ENCODE measurements around the gene AHSG.

Gene AHSG

DNA sequence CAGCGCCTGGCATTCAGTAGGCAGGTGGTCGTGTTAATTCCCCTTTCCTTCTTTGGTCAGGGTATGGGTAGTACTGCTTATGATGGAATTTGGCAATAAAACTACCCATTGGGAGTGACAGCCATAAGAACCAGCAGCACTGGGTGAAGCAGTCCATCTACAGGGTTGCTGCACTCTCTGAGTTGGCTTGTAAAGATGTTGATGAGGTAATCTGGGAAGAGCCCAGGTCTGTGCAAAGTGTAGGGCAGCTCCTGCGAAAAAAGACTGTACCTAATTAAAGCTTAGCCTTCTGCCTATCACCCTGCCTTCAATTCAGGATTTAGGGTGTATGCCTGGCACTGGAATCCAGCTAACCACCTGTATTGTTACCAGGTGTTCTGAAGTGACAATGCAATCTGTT lies 22.7 kb downstream of the AHSG start:
- no peak overlapping the region for H3K18ac ChIP-seq (ENCODE audit: low read length)
- no peaks in the 10 kb centered on the region for H3K36me3 ChIP-seq (ENCODE audit: control insufficient read depth, insufficient read depth, low read length)
- no peak overlapping the region for H3K27ac ChIP-seq (ENCODE audit: low read depth, low read length)
- H3K79me2 ChIP-seq (ENCODE audit: control insufficient read depth, insufficient read depth, low read length), result no peaks in the 10 kb centered on the region
- H3K9ac ChIP-seq (ENCODE audit: low read length), result no peak overlapping the region
- H3K4me2 ChIP-seq (ENCODE audit: low read length), result no peak overlapping the region
- no peak overlapping the region for H2AK5ac ChIP-seq (ENCODE audit: low read length)
- H2BK120ac ChIP-seq (ENCODE audit: low read depth, low read length), result no peak overlapping the region
- WGBS (ENCODE audit: extremely low coverage, insufficient coverage, low lambda C conversion rate), result no CpG with 5 or more reads among the region's 3 CpGs
- H2BK15ac ChIP-seq (replicated peaks; ENCODE audit: low read depth), result no peak overlapping the region
- H3K56ac ChIP-seq (ENCODE audit: low read length), result no peak overlapping the region
- no peak overlapping the region for H3K4me3 ChIP-seq (ENCODE audit: low read length)
- no peak overlapping the region for H3K4ac ChIP-seq (ENCODE audit: low read depth, low read length)
- no peak overlapping the region for H4K8ac ChIP-seq (ENCODE audit: low read depth, low read length)
- H3K79me1 ChIP-seq (ENCODE audit: low read length), result no peaks in the 10 kb centered on the region
- no peak overlapping the region for H2BK5ac ChIP-seq (ENCODE audit: low read length)
- no peak for DNase-seq
- no peaks in the 10 kb centered on the region for H3K4me1 ChIP-seq (ENCODE audit: control insufficient read depth, low read depth, low read length)
- no peaks in the 10 kb centered on the region for H3K27me3 ChIP-seq (ENCODE audit: insufficient read depth, low read length, poor library complexity)
- no peak overlapping the region for H3K23ac ChIP-seq (ENCODE audit: low read length)
- no peak overlapping the region for H4K5ac ChIP-seq (ENCODE audit: low read length)

DNA sequence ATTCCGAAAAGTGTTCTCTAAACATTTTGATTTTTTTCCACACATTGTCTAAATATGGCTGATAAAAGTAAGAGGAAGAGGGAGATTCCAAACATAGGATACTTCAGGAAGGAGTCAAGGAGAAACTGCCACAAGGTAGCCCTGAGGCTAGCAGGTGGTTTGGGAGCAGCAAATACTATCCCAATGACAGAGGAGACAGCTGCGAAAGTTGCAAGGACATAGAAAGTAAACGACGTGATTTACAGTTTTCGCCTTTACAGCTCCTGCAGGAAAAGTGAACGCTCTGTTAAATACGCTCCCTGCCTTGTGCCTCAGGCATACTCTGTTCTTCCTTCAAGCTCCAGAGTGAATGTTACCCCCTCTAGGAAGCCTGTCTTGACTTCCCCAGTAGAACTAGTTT lies 23.7 kb downstream of the AHSG start:
- WGBS (ENCODE audit: extremely low coverage, insufficient coverage, low lambda C conversion rate), result no CpG with 5 or more reads among the region's 7 CpGs
- no peak overlapping the region for H2BK120ac ChIP-seq (ENCODE audit: low read depth, low read length)
- no peak overlapping the region for H3K56ac ChIP-seq (ENCODE audit: low read length)
- H4K8ac ChIP-seq (ENCODE audit: low read depth, low read length), result no peak overlapping the region
- no peaks in the 10 kb centered on the region for H3K4me1 ChIP-seq (ENCODE audit: control insufficient read depth, low read depth, low read length)
- H3K27ac ChIP-seq (ENCODE audit: low read depth, low read length), result no peak overlapping the region
- H3K23ac ChIP-seq (ENCODE audit: low read length), result no peak overlapping the region
- no peaks in the 10 kb centered on the region for H3K27me3 ChIP-seq (ENCODE audit: insufficient read depth, low read length, poor library complexity)
- no peak overlapping the region for H3K4me2 ChIP-seq (ENCODE audit: low read length)
- H3K18ac ChIP-seq (ENCODE audit: low read length), result no peak overlapping the region
- no peak overlapping the region for H3K4ac ChIP-seq (ENCODE audit: low read depth, low read length)
- no peaks in the 10 kb centered on the region for H3K79me1 ChIP-seq (ENCODE audit: low read length)
- H2BK15ac ChIP-seq (replicated peaks; ENCODE audit: low read depth), result no peak overlapping the region
- no peak overlapping the region for H3K4me3 ChIP-seq (ENCODE audit: low read length)
- no peak overlapping the region for H4K5ac ChIP-seq (ENCODE audit: low read length)
- DNase-seq, result no peak
- H2BK5ac ChIP-seq (ENCODE audit: low read length), result no peak overlapping the region
- no peaks in the 10 kb centered on the region for H3K36me3 ChIP-seq (ENCODE audit: control insufficient read depth, insufficient read depth, low read length)
- H2AK5ac ChIP-seq (ENCODE audit: low read length), result no peak overlapping the region
- no peak overlapping the region for H3K9ac ChIP-seq (ENCODE audit: low read length)
- no peaks in the 10 kb centered on the region for H3K79me2 ChIP-seq (ENCODE audit: control insufficient read depth, insufficient read depth, low read length)

DNA sequence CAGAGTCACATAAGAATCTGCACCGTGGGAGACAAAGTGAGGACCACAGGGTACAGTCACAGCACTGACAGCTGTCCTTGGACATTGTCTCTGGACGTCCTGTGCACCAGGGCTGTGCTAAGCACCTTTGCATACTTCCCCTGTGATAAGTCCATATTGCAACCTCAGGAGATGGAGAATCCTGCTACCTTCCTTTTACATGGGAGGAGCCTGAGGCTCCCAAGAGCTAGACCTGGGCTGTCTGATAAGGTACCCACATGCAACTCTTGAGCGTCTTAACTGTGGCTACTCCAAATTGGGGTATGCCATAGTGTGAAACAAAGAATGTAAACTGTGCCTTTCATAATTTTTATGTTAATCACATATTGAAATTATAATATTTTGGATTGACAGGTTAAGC lies 24.8 kb downstream of the AHSG start:
- Histone ChIP-seq H3K4me2 (ENCODE audit: low read length) (no peak overlapping the region), H3K23ac (ENCODE audit: low read length) (no peak overlapping the region), H4K8ac (ENCODE audit: low read depth, low read length) (no peak overlapping the region), H3K4me3 (ENCODE audit: low read length) (no peak overlapping the region), H2AK5ac (ENCODE audit: low read length) (no peak overlapping the region), H3K56ac (ENCODE audit: low read length) (no peak overlapping the region), H3K79me1 (ENCODE audit: low read length) (no peaks in the 10 kb centered on the region), H3K27me3 (ENCODE audit: insufficient read depth, low read length, poor library complexity) (no peaks in the 10 kb centered on the region), H3K9ac (ENCODE audit: low read length) (no peak overlapping the region), H3K36me3 (ENCODE audit: control insufficient read depth, insufficient read depth, low read length) (no peaks in the 10 kb centered on the region), H2BK5ac (ENCODE audit: low read length) (no peak overlapping the region), H3K4me1 (ENCODE audit: control insufficient read depth, low read depth, low read length) (no peaks in the 10 kb centered on the region), H3K4ac (ENCODE audit: low read depth, low read length) (no peak overlapping the region), H2BK15ac (replicated peaks; ENCODE audit: low read depth) (no peak overlapping the region), H3K27ac (ENCODE audit: low read depth, low read length) (no peak overlapping the region), H3K18ac (ENCODE audit: low read length) (no peak overlapping the region), H3K79me2 (ENCODE audit: control insufficient read depth, insufficient read depth, low read length) (no peaks in the 10 kb centered on the region), H4K5ac (ENCODE audit: low read length) (no peak overlapping the region), H2BK120ac (ENCODE audit: low read depth, low read length) (no peak overlapping the region)
- no peak for DNase-seq
- WGBS (ENCODE audit: extremely low coverage, insufficient coverage, low lambda C conversion rate), result no CpG with 5 or more reads among the region's 3 CpGs

GRCh38 chr3:186638259-186638658 lies 25.4 kb downstream of the AHSG start:
- H3K23ac ChIP-seq (ENCODE audit: low read length), result no peak overlapping the region
- no peak overlapping the region for H2BK5ac ChIP-seq (ENCODE audit: low read length)
- no peaks in the 10 kb centered on the region for H3K36me3 ChIP-seq (ENCODE audit: control insufficient read depth, insufficient read depth, low read length)
- no peak overlapping the region for H2BK15ac ChIP-seq (replicated peaks; ENCODE audit: low read depth)
- no peak overlapping the region for H3K4me2 ChIP-seq (ENCODE audit: low read length)
- H3K27me3 ChIP-seq (ENCODE audit: insufficient read depth, low read length, poor library complexity), result no peaks in the 10 kb centered on the region
- no peak overlapping the region for H3K4ac ChIP-seq (ENCODE audit: low read depth, low read length)
- no peaks in the 10 kb centered on the region for H3K79me2 ChIP-seq (ENCODE audit: control insufficient read depth, insufficient read depth, low read length)
- H2AK5ac ChIP-seq (ENCODE audit: low read length), result no peak overlapping the region
- no CpG with 5 or more reads among the region's 2 CpGs for WGBS (ENCODE audit: extremely low coverage, insufficient coverage, low lambda C conversion rate)
- H3K4me3 ChIP-seq (ENCODE audit: low read length), result no peak overlapping the region
- H4K8ac ChIP-seq (ENCODE audit: low read depth, low read length), result no peak overlapping the region
- H2BK120ac ChIP-seq (ENCODE audit: low read depth, low read length), result no peak overlapping the region
- no peak overlapping the region for H3K56ac ChIP-seq (ENCODE audit: low read length)
- H3K9ac ChIP-seq (ENCODE audit: low read length), result no peak overlapping the region
- H3K27ac ChIP-seq (ENCODE audit: low read depth, low read length), result no peak overlapping the region
- no peaks in the 10 kb centered on the region for H3K4me1 ChIP-seq (ENCODE audit: control insufficient read depth, low read depth, low read length)
- H4K5ac ChIP-seq (ENCODE audit: low read length), result no peak overlapping the region
- DNase-seq, result no peak
- no peak overlapping the region for H3K18ac ChIP-seq (ENCODE audit: low read length)
- no peaks in the 10 kb centered on the region for H3K79me1 ChIP-seq (ENCODE audit: low read length)

DNA sequence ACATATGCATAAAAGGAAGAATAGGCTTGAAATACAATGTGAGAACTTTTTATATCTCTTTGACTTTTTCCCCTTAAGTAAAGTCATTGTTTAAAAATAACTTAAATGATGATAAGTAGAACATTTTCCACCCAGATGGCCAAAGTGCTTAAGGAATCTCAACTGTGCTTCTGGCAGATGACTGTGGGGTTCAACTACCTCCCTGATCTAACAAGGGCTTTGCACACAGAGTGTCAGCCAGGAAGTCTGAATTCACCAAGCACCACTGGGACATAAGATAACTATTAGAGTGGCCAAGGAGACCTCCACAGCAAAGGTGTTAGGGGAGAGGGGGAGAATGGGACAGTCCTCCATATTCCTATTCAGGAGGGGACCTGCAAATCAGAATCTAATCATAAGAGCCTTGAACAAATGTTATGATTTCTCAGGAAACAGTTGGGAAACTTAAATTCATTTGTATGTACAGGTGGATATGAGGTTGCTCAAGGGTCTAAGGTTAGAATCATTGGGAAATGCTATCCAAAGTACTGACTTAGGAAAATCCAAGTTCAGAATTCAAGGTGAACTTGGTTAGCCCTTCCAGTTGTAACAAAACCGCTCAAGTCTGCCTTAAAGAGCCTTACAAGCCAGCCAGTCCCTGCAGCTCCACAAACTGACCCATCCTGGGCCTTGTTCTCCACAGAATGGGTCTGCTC lies 27.1 kb downstream of the AHSG start, which contains the start of gene FETUB:
Gene FETUB, plus strand, starts transcription at position 622 of the 695 bp plus-strand sequence. Its CDS starts 62 bp downstream, at position 684.
- DNase-seq, result no peak
- Histone ChIP-seq H4K8ac (ENCODE audit: low read depth, low read length) (no peak within 1 kb of the TSS), H2AK5ac (ENCODE audit: low read length) (no peak within 1 kb of the TSS), H3K79me2 (ENCODE audit: control insufficient read depth, insufficient read depth, low read length) (no peaks in the 10 kb centered on the region), H2BK15ac (replicated peaks; ENCODE audit: low read depth) (no peak within 1 kb of the TSS), H3K56ac (ENCODE audit: low read length) (no peak within 1 kb of the TSS), H3K4me2 (ENCODE audit: low read length) (no peak within 1 kb of the TSS), H3K4ac (ENCODE audit: low read depth, low read length) (no peak within 1 kb of the TSS), H2BK5ac (ENCODE audit: low read length) (no peak within 1 kb of the TSS), H3K18ac (ENCODE audit: low read length) (no peak within 1 kb of the TSS), H3K79me1 (ENCODE audit: low read length) (no peaks in the 10 kb centered on the region), H3K23ac (ENCODE audit: low read length) (no peak within 1 kb of the TSS), H3K9ac (ENCODE audit: low read length) (no peak within 1 kb of the TSS), H3K27me3 (ENCODE audit: insufficient read depth, low read length, poor library complexity) (no peaks in the 10 kb centered on the region), H3K4me3 (ENCODE audit: low read length) (no peak within 1 kb of the TSS), H4K5ac (ENCODE audit: low read length) (no peak within 1 kb of the TSS), H3K36me3 (ENCODE audit: control insufficient read depth, insufficient read depth, low read length) (no peaks in the 10 kb centered on the region), H3K4me1 (ENCODE audit: control insufficient read depth, low read depth, low read length) (peaks cover 2% of the 10 kb centered on the region), H2BK120ac (ENCODE audit: low read depth, low read length) (no peak within 1 kb of the TSS), H3K27ac (ENCODE audit: low read depth, low read length) (no peak within 1 kb of the TSS)
- WGBS (ENCODE audit: extremely low coverage, insufficient coverage, low lambda C conversion rate), result no CpG with 5 or more reads among the region's 1 CpG

DNA sequence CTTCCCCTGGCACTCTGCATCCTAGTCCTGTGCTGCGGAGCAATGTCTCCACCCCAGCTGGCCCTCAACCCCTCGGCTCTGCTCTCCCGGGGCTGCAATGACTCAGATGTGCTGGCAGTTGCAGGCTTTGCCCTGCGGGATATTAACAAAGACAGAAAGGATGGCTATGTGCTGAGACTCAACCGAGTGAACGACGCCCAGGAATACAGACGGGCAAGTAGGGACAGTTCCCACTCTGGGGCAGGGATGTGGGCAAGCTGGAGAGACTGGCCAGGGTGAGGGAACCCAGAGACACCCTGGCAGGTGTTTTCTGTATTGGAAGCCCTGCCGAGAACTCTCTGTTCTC lies 27.6 kb downstream of the AHSG start:
- Histone ChIP-seq H3K79me2 (ENCODE audit: control insufficient read depth, insufficient read depth, low read length) (no peaks in the 10 kb centered on the region), H3K4ac (ENCODE audit: low read depth, low read length) (no peak overlapping the region), H2AK5ac (ENCODE audit: low read length) (no peak overlapping the region), H4K5ac (ENCODE audit: low read length) (no peak overlapping the region), H3K9ac (ENCODE audit: low read length) (no peak overlapping the region), H3K4me2 (ENCODE audit: low read length) (no peak overlapping the region), H3K23ac (ENCODE audit: low read length) (no peak overlapping the region), H3K27ac (ENCODE audit: low read depth, low read length) (no peak overlapping the region), H2BK120ac (ENCODE audit: low read depth, low read length) (no peak overlapping the region), H3K4me3 (ENCODE audit: low read length) (no peak overlapping the region), H2BK15ac (replicated peaks; ENCODE audit: low read depth) (no peak overlapping the region), H3K27me3 (ENCODE audit: insufficient read depth, low read length, poor library complexity) (no peaks in the 10 kb centered on the region), H3K79me1 (ENCODE audit: low read length) (no peaks in the 10 kb centered on the region), H3K4me1 (ENCODE audit: control insufficient read depth, low read depth, low read length) (peaks cover 2% of the 10 kb centered on the region), H3K56ac (ENCODE audit: low read length) (no peak overlapping the region), H3K18ac (ENCODE audit: low read length) (no peak overlapping the region), H2BK5ac (ENCODE audit: low read length) (no peak overlapping the region), H4K8ac (ENCODE audit: low read depth, low read length) (no peak overlapping the region), H3K36me3 (ENCODE audit: control insufficient read depth, insufficient read depth, low read length) (no peaks in the 10 kb centered on the region)
- DNase-seq, result no peak
- WGBS (ENCODE audit: extremely low coverage, insufficient coverage, low lambda C conversion rate), result no CpG with 5 or more reads among the region's 9 CpGs
